ENCODE data around the gene FLOT2. TPM values are rescaled to one million over a fixed set of nuclear protein-coding genes. Genes with fewer than 3 reads are reported as not detected.
"Not testable (repeated sequence)": the region's sequence is repeated elsewhere in the genome, so short reads cannot be mapped to it uniquely, and the experiment has no call there.

Gene FLOT2
- total and polyA plus RNA-seq, 2 donors (not counting 1 experiment from before 2014, with no cell fraction given), result 48.9 to 81.1 TPM

- no peak overlapping the region for H3K4me3 ChIP-seq (replicated peaks in 1 of 4; ENCODE audit: control extremely low read depth in 1 of 4, insufficient read depth in 1 of 4, low read depth in 3 of 4, low read length in 4 of 4)
- H3K27ac ChIP-seq (ENCODE audit: insufficient read depth, low read length), result no peak overlapping the region
- DNase-seq (ENCODE audit: low read depth in 2 of 2), result no peak
- H2AFZ ChIP-seq (ENCODE audit: low read length), result no peak overlapping the region
- H3K79me2 ChIP-seq (ENCODE audit: control insufficient read depth, insufficient read depth, low read length), result no peaks in the 10 kb centered on the region
- H3K9ac ChIP-seq (ENCODE audit: insufficient read depth, low read length), result no peak overlapping the region
- TF ChIP-seq EZH2 (IDR thresholded peaks at IDR 0.05; ENCODE audit: low read length, missing control alignments) (no peak), CTCF (conservative IDR thresholded peaks at IDR 0.05 in 1 of 2, IDR thresholded peaks at IDR 0.05 in 1 of 2; ENCODE audit: low read depth in 1 of 2, low read length in 2 of 2) (no peak)
- H3K4me1 ChIP-seq (ENCODE audit: control insufficient read depth, extremely low read depth, insufficient read depth, low read length), result peaks cover 19% of the 10 kb centered on the region
- peaks cover 11% of the 10 kb centered on the region for H3K36me3 ChIP-seq (ENCODE audit: control insufficient read depth, insufficient read depth, low read length)
- H3K4me2 ChIP-seq (ENCODE audit: extremely low read depth, insufficient read depth, low read length), result no peak overlapping the region
- no peaks in the 10 kb centered on the region for H4K20me1 ChIP-seq (ENCODE audit: control insufficient read depth, extremely low read depth, insufficient read depth, low read length)
- no peaks in the 10 kb centered on the region for H3K9me3 ChIP-seq (ENCODE audit: control insufficient read depth, insufficient read depth, low read depth, low read length)
- H3K27me3 ChIP-seq (ENCODE audit: control insufficient read depth, insufficient read depth, low read length), result no peaks in the 10 kb centered on the region
Observed at GRCh38 chr17:28904800-28905199, 7.3 kb upstream of the FLOT2 start.

- H3K27ac ChIP-seq (ENCODE audit: insufficient read depth, low read length), result not testable (repeated sequence)
- H3K36me3 ChIP-seq (ENCODE audit: control insufficient read depth, insufficient read depth, low read length), result peaks cover 11% of the 10 kb centered on the region
Observed at GRCh38 chr17:28903546-28903841, 6.0 kb upstream of the FLOT2 start.

GRCh38 chr17:28902819-28903545, 5.4 kb upstream of the FLOT2 start, which contains the start of gene DHRS13:
Gene DHRS13, minus strand, starts transcription at chr17:28903079. Its CDS starts 135 bp downstream, at chr17:28902944.
- H3K4me1 ChIP-seq (ENCODE audit: control insufficient read depth, extremely low read depth, insufficient read depth, low read length), result peaks cover 8% of the 10 kb centered on the region
- peak within 1 kb of the TSS; percentile 30 for H3K27ac ChIP-seq (ENCODE audit: insufficient read depth, low read length)
- peak within 1 kb of the TSS; percentile 55 for H3K9ac ChIP-seq (ENCODE audit: insufficient read depth, low read length)

More at GRCh38 chr17:28903546-28903841, 6.0 kb upstream of the FLOT2 start:
- Histone ChIP-seq H3K4me1 (ENCODE audit: control insufficient read depth, extremely low read depth, insufficient read depth, low read length) (peaks cover 11% of the 10 kb centered on the region), H3K4me3 (replicated peaks in 1 of 4; ENCODE audit: control extremely low read depth in 1 of 4, insufficient read depth in 1 of 4, low read depth in 3 of 4, low read length in 4 of 4) (peak overlapping the region in 2 of 4 experiments; percentile 38 to 42), H3K4me2 (ENCODE audit: extremely low read depth, insufficient read depth, low read length) (peak overlapping the region; percentile 62)
- H2AFZ ChIP-seq (ENCODE audit: low read length); H3K9me3 ChIP-seq (ENCODE audit: control insufficient read depth, insufficient read depth, low read depth, low read length); H3K9ac ChIP-seq (ENCODE audit: insufficient read depth, low read length); H3K79me2 ChIP-seq (ENCODE audit: control insufficient read depth, insufficient read depth, low read length); DNase-seq (ENCODE audit: low read depth in 2 of 2); H3K27me3 ChIP-seq (ENCODE audit: control insufficient read depth, insufficient read depth, low read length); H4K20me1 ChIP-seq (ENCODE audit: control insufficient read depth, extremely low read depth, insufficient read depth, low read length): not testable (repeated sequence)

More at GRCh38 chr17:28902819-28903545, 5.4 kb upstream of the FLOT2 start, which contains the start of gene DHRS13:
- peak; percentile 77 to 85 for DNase-seq (ENCODE audit: low read depth in 2 of 2)
- Histone ChIP-seq H3K9me3 (ENCODE audit: control insufficient read depth, insufficient read depth, low read depth, low read length) (no peaks in the 10 kb centered on the region), H3K4me2 (ENCODE audit: extremely low read depth, insufficient read depth, low read length) (peak within 1 kb of the TSS; percentile 64), H3K79me2 (ENCODE audit: control insufficient read depth, insufficient read depth, low read length) (no peaks in the 10 kb centered on the region), H2AFZ (ENCODE audit: low read length) (peak within 1 kb of the TSS; percentile 58), H3K4me3 (replicated peaks in 1 of 4; ENCODE audit: control extremely low read depth in 1 of 4, insufficient read depth in 1 of 4, low read depth in 3 of 4, low read length in 4 of 4) (peak within 1 kb of the TSS; percentile 50 to 69 (median 59)), H4K20me1 (ENCODE audit: control insufficient read depth, extremely low read depth, insufficient read depth, low read length) (no peaks in the 10 kb centered on the region), H3K36me3 (ENCODE audit: control insufficient read depth, insufficient read depth, low read length) (peaks cover 11% of the 10 kb centered on the region), H3K27me3 (ENCODE audit: control insufficient read depth, insufficient read depth, low read length) (no peaks in the 10 kb centered on the region)
- TF ChIP-seq EZH2 (IDR thresholded peaks at IDR 0.05; ENCODE audit: low read length, missing control alignments) (no peak), CTCF (conservative IDR thresholded peaks at IDR 0.05 in 1 of 2, IDR thresholded peaks at IDR 0.05 in 1 of 2; ENCODE audit: low read depth in 1 of 2, low read length in 2 of 2) (peak; percentile 49 to 58)

All from fibroblast of lung (primary cell).